Airway epithelial cell (primary cell): ENCODE data around the gene NDUFB2. TPM values are rescaled to one million over a fixed set of nuclear protein-coding genes. Genes with fewer than 3 reads are reported as not detected.

ENCODE experiments used
- total RNA-seq: library from RNA; depleted of rRNA; stranded (reverse); fragments of >200 nt; gene quantifications from 2 replicates; pipeline ENCODE4 v1.2.3, GENCODE V29; 2015

The NDUFB2 gene
- total RNA-seq: 427 and 601 TPM in 2 replicates

GRCh38 chr7:140696680-140697446 lies at the start of gene NDUFB2:
Gene NDUFB2 (plus strand): TSS chr7:140696708. CDS start chr7:140696745, 37 bp downstream.

GRCh38 chr7:140672382-140673062 lies 24.0 kb upstream of the NDUFB2 start, which contains the start of gene ADCK2:
Gene ADCK2 (plus strand): TSS chr7:140672945. CDS start chr7:140673331, 386 bp downstream.

Other genes with a start within 250 kb of the NDUFB2 start
- gene MKRN1, start 217.2 kb upstream of the NDUFB2 start, total RNA-seq: 40.6 and 45.7 TPM in 2 replicates
- 0.42 TPM in 1 of 2 replicates, not detected in the other for gene DENND2A, start 55.9 kb upstream of the NDUFB2 start, total RNA-seq
- gene ADCK2, start 23.8 kb upstream of the NDUFB2 start, total RNA-seq: 24.4 and 26.4 TPM in 2 replicates
- 6.6 and 11.6 TPM in 2 replicates for gene BRAF, start 228.2 kb downstream of the NDUFB2 start, total RNA-seq